BJ (cell line): ENCODE data around the gene BTG2. TPM values are rescaled to one million over a fixed set of nuclear protein-coding genes. Genes with fewer than 3 reads are reported as not detected.

Experiments used
- CTCF ChIA-PET: fragments of 350-600 bp; formaldehyde crosslinking; extraction: SDS; loops from one replicate; lab custom pipeline; 2021; ENCODE audit warnings: antibody characterized with exemption, inconsistent platforms; lab: Yijun Ruan, JAX
- POLR2A ChIA-PET: fragments of 300-600 bp; sonication (Branson Sonifier 250); formaldehyde crosslinking; extraction: SDS; loops from one replicate; lab custom pipeline; 2021; ENCODE audit warnings: antibody characterized with exemption; lab: Charles Lee
- DNase-seq: peaks from one replicate; pipeline ENCODE4 v3.0.0-alpha.2; 2011; ENCODE audit warnings: low read depth
- H3K27me3 ChIP-seq: 2 replicates; pipeline ENCODE4 v1.6.0; 2011; ENCODE audit warnings: low read length; ENCODE audit not compliant: control insufficient read depth, insufficient read depth
- H3K36me3 ChIP-seq: 2 replicates; pipeline ENCODE4 v1.5.1; 2011; ENCODE audit warnings: low read length; ENCODE audit not compliant: control insufficient read depth, insufficient read depth
- H3K4me3 ChIP-seq: 2 replicates; pipeline ENCODE4 v1.5.1; 2011; ENCODE audit warnings: low read depth, mild to moderate bottlenecking, control low read depth, low read length
- polyA plus RNA-seq: library from polyadenylated mRNA; depleted of rRNA; stranded (reverse); fragments of >200 nt; gene quantifications from 2 replicates; pipeline ENCODE4 v1.2.3, GENCODE V29; 2011
- TF ChIP-seq, protein P1 (sequence below): IDR thresholded peaks from 2 replicates; pipeline ENCODE4 v1.5.1; 2011; ENCODE audit warnings: low read depth, mild to moderate bottlenecking, control low read depth, inconsistent platforms, low read length, moderate library complexity; ENCODE audit not compliant: insufficient read depth

BTG2 gene
- polyA plus RNA-seq, 1 experiment: 22.8 TPM

DNA sequence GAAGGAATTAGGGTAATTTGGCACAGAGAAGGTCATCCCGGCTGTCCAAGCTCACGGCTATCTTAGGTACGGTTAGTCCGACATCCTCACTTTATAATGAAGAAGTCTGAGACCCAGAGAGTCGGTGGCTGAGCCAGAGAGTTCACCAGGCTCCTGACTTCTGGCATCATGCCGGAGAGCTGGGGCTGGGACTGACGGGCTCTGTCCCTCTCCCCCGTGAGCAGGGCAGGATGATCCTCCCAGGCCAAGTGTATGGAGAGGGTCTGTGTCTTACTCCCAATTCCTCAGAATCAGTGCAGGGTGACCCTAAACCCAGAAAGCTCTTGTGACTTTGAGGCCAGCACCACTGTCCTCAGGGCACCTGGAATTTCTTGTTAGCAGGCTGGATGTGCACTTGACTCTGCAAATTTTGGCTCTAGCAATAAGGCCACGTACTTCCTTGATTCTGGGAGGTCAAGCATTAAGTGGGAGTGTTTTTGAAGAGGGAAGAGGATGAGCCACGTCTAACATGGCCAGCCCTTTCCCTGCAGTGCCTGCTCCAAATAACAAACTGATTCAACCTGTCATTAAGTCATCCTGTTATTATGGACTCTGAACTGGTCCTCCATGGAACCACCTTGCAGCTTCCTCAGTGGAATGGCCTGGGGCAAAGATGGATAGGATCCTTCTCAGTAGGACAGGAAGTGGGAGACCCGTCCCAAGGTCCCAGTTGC lies 20.8 kb upstream of the BTG2 start:
- DNase-seq: no peak
- POLR2A ChIA-PET: no interaction called here
- H3K4me3 ChIP-seq: no peak overlapping the region
- TF ChIP-seq, protein P1, sequence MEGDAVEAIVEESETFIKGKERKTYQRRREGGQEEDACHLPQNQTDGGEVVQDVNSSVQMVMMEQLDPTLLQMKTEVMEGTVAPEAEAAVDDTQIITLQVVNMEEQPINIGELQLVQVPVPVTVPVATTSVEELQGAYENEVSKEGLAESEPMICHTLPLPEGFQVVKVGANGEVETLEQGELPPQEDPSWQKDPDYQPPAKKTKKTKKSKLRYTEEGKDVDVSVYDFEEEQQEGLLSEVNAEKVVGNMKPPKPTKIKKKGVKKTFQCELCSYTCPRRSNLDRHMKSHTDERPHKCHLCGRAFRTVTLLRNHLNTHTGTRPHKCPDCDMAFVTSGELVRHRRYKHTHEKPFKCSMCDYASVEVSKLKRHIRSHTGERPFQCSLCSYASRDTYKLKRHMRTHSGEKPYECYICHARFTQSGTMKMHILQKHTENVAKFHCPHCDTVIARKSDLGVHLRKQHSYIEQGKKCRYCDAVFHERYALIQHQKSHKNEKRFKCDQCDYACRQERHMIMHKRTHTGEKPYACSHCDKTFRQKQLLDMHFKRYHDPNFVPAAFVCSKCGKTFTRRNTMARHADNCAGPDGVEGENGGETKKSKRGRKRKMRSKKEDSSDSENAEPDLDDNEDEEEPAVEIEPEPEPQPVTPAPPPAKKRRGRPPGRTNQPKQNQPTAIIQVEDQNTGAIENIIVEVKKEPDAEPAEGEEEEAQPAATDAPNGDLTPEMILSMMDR: no peak
- H3K36me3 ChIP-seq: no peaks in the 10 kb centered on the region
- H3K27me3 ChIP-seq: peaks cover 10% of the 10 kb centered on the region
- CTCF ChIA-PET: interaction anchor here (1.1 to 2.3 kb wide), 4 partner anchors 16 to 43 kb away, joined by 3 to 8 read pairs (median 4); no protein-coding TSS in a partner anchor

DNA sequence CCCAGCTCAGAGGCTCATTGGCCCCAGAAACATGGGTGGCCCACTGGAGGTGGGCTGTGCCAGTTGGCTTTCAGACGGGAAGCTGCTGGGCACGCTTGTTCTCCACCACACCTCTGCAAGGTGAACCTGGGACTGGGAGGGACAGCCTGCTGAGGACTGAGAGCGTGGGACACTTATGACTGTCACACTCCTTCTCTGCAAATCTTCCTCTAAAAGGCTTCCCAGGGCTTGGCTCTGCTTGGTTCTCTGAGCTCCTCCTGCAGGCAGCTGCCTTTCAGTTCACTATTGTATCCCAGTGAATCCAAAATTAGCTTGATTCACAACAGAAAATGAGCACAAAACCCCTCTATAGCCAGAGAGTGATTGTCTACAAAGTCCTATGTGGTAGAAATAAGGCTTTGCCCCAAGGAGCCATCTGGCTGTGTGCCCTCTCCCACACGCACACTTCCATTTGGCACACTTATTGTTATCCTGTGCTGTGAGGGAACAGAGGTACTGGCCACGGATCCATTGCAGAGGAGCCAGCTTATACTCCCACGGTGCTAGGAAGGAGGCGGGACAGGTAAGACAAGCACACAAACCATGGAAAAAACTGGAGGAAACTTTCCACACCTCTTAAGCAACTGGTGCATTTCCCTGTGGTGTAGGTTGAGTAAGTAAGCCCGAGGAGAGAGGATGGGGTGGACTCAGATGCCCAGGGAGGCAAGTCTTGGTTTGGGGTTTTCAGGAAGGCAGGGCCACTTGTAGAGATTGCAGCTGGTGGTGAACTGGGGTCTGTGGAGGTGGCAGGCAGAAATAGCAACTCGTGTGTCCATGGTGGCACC lies 18.9 kb upstream of the BTG2 start:
- H3K4me3 ChIP-seq: no peak overlapping the region
- no peaks in the 10 kb centered on the region for H3K36me3 ChIP-seq
- POLR2A ChIA-PET: no interaction called here
- H3K27me3 ChIP-seq: peaks cover 10% of the 10 kb centered on the region
- DNase-seq: no peak
- TF ChIP-seq, protein P1: no peak
- CTCF ChIA-PET: interaction anchor here (0.6 to 2.1 kb wide), 7 partner anchors 9 to 168 kb away, joined by 3 to 10 read pairs (median 4); no protein-coding TSS in a partner anchor

DNA sequence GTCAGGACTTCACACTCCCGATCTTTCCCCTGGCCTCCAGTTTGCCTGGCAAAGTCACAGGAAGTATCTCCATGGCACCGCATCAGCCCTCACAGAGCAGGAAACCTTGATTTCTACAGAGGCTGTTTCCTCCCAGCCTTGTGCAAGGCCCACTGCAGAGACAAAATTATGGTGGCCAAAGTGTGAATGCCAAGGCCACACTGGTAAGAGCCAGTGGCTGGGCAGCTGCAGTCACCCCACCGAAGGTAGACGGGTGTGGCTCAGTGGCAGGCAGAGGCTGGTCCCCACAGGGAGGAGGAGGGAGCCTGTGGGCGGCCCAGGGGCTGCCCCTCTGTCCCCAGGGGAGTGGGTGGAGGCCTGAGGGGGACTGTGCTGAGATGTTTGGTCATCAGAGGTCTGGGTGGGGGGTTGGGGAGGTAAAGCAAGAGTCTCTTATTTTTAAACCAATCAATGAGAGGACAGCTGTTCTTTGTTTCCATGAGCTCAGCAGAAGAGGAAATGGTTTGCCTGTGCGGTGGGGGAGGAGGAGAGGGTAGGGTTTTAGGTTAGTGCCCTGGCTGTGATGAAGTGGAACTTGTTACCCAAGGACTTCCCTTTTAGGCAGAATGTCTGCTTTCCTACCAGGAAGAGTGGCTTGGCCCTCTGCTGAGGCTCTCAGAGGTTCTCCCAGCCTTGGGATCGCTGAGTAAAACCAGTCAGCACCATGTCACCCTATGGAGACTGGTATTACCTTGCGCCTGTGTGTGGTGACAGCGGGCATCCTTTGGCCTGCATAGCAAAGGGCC lies 18.0 kb upstream of the BTG2 start:
- CTCF ChIA-PET: interaction anchor here (0.8 to 2.1 kb wide), 4 partner anchors 8 to 169 kb away, joined by 3 to 10 read pairs (median 4); no protein-coding TSS in a partner anchor
- POLR2A ChIA-PET: no interaction called here
- Histone ChIP-seq H3K4me3 (no peak overlapping the region), H3K27me3 (peaks cover 10% of the 10 kb centered on the region), H3K36me3 (no peaks in the 10 kb centered on the region)
- TF ChIP-seq, protein P1: no peak
- DNase-seq: no peak

- Histone ChIP-seq H3K36me3 (no peaks in the 10 kb centered on the region), H3K4me3 (no peak overlapping the region), H3K27me3 (peaks cover 10% of the 10 kb centered on the region)
- CTCF ChIA-PET: interaction anchor here (0.9 to 1.4 kb wide), 3 partner anchors 10 to 52 kb away, joined by 3 to 5 read pairs (median 4); no protein-coding TSS in a partner anchor
- DNase-seq: no peak
- POLR2A ChIA-PET: no interaction called here
- TF ChIP-seq, protein P1: no peak
These were observed 17.4 kb upstream of the BTG2 start for GRCh38 chr1:203287898-203288297.
